GM21447 (cell line): ENCODE results near the gene CST3.
A peak's percentile ranks its signal among the peaks of the same experiment; 100 is the strongest.
"Not testable (repeated sequence)": the region's sequence is repeated elsewhere in the genome, so short reads cannot be mapped to it uniquely, and the experiment has no call there.

Experiments
- ATAC-seq: cut with Tn5 transposase; IDR thresholded peaks from one replicate; pipeline ENCODE4 v1.9.1; 2021; ENCODE audit not compliant: unreplicated experiment

Gene CST3

DNA sequence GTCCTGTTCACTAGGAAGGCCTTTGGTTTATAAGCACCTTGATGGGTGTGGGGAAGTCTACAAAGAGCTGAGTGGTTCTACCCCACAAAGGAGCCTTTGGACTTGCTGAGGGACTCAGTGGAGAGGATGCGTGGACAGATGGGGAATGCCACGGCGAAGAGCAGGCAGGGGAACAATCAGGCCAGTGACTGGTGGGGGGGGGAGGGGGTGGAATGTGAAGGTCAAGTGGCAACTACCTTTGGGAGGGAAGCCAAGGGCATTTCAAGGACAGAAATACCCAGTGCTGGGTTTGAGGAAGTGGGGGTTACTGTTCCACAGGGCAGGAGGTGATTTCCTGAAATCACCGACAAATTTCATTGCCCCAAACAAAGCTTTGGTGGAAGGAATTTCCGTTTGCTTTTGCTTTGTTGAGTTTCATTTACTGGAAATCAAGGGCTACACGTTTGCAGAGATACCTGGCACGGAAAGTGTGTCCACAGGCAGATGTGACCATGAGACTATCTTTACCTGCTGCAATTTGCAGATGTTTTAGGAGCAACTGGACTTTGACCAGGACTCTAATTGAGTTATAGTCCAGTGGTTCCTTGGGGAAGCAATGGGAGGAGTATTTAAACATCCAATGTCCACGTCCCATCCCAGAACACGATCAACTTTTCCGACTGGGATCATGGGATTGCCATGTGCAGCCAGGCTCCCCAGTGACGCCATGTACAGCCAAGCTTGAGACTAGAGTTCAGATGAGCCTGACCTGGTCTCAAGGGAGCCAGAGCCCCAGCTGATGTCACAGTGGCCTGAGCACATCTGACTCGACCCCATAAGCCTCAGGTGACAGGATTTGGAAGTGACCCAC lies 8.0 kb downstream of the CST3 start:
- ATAC-seq = no peak

DNA sequence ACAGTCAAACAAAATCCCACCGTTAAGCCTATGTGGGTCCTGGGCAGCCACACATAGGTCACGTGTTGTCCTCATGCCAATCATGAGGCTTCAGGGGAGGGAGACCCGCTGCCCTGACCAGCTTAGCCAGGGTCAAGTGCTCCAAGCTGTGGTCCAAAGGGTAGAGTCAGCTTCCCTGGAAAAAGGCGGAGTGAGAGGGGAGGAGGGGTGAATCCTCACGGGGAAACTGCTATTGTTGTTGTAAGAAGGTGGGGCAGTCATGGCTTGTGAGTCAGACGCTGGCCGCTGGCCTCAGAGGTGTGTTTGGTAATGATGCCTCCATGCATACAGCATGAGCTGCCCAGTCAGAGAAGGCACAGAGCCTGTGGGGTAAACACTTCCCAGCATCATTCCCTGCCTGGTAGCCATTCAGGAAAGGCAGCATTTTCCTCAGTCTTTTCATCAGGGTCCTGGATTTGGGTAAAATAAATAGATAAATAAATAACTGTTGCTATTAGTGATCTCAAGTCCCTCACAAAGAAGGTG lies 8.7 kb downstream of the CST3 start:
- ATAC-seq = no peak

DNA sequence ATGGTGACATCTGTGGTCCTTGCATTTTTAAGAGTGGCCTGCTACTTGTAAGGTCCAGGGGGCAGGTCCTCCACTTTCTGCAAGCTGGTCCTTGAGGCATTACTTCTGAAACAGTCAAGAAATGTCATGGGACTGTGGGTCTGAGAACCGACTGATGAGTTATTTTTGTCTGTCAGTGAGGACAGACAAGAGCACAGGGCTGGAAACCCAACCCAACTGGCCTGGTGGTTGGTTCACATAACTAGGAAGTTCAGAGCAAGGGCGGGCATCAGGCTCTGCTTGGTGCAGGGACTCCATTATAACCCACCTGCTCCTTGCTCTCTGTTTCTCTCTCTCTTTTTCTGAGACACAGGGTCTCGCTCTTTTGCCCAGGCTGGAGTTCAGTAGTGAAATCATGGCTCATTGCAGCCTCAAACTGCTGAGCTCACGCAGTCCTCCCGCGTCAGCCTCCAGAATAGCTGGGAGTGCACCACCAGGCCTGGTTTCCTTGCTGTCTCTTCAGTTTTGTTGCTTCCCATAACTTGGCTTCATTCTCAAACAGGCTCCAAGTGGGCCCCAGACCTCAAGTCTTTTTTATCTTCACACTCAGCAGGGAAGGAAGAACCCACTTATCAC lies 9.2 kb downstream of the CST3 start:
- no peak for ATAC-seq

DNA sequence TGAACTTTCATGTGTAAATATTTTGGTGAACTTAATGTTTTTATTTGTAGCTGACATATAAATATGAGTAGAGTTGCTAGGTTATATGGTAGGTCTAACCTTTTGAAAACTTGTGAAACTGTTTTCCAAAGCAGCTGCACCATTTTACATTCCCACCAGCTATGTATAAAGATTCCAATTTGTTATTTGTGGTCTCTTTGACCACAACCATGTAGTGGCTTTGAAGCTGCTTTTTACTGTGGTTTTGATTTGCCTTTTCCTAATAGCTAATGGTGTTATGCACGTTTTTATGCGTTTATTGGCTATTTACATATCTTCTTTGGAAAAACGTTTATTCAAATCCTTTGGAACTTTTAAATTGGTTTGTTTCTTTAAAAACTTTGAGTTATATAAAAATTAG lies 10.3 kb downstream of the CST3 start:
- no peak for ATAC-seq

DNA sequence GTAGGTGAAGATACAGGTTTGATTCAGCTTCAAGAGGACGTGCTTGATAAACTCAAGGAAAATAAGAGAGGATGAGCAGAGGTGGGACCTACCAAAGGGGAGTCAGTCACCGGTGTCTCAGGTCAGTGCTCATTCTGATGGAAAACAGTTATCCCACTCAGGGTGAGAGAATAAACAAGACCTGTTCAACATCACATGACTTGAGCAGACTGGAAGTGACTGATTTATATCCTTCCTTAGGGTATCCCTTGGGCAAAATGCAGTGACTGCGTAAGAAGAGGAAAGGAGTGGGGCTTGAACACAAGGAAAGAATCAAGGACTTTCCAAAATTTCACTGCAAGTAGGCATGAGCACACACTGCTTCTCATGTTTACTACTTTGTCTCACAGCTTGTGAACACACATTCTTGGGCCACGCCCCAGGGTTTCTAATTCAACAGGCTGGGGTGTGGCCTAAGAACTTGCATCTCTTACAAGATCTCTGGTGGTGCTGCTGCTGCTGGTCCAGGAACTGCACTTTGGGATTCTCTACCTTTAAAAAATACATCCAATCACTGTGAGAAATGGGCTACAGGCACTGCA lies 11.6 kb downstream of the CST3 start:
- ATAC-seq = no peak

DNA sequence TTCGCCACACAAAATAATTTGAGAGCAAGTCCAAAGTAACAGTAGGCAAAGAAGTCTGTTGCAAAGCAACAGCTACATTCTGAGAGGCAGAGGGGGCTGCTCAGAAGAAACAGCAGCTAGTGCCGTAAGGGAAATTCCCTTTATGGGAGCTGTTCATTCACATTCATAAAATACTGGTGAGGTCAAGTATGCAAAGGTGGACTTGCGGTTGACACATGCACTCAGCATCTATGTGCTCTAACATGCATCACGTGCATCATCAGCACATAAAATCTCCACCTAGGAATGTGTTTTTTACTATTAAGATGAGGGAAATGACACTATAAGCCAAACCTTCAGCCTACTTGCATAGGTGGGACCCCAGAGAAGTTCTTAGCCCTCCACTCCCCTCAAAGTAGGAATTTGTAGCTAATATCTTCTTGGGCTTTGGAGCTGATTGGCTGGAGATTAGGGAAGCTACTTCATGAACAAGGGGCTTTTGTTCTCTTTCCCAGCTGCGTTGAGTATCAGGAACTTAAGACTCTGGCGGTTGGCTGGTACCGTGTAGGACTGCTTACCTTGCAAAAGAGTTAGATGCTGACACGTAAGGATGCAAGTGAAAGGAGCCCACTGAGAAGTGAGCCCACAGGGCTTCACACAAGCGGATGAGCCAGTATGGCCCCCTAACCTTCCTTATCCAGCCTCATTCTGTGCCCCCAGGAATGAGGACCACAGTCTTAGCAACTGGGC lies 12.4 kb downstream of the CST3 start:
- ATAC-seq = no peak

DNA sequence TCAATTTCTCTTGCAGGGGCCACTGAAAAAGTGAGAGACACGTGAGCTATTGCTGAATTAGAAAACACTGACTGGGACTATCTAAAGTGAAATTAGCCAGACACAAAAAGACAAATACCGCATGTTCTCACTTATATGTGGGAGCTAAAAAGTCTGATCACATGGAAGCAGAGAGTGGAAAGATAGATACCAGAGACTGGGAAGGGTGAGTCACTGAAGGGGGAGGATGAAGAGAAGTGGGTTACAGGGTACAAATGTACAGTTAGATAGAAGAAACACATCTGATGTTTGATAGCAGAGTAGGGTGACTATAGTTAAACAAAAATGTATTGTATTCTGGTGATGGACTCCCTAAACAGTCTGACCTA lies 13.4 kb downstream of the CST3 start:
- ATAC-seq = no peak

DNA sequence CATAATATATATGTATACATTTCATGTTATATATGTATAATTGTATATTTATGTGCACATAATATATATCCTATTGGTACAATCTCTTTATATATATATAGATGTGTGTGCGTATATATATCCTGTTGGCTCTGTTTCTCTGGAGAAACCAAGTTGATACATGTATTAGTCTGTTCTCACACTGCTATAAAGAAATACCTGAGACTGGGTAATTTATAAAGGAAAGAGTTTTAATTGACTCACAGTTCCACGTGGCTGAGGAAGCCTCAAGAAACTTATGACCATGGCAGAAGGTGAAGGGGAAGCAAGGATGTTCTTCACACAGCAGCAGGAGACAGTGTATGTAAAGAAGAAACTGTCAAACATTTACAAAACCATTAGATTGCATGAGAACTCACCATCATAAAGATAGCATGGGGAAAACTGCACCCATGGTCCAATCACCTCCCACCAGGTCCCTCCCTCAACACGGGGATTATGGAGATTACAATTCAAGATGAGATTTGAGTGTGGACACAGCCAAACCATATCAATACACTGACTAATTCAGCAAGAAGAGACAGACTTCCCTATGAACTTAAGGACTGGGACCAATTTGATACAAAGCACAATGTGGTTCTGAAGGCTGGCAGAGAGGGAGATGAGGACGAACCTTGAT lies 14.0 kb downstream of the CST3 start:
- ATAC-seq = no peak

DNA sequence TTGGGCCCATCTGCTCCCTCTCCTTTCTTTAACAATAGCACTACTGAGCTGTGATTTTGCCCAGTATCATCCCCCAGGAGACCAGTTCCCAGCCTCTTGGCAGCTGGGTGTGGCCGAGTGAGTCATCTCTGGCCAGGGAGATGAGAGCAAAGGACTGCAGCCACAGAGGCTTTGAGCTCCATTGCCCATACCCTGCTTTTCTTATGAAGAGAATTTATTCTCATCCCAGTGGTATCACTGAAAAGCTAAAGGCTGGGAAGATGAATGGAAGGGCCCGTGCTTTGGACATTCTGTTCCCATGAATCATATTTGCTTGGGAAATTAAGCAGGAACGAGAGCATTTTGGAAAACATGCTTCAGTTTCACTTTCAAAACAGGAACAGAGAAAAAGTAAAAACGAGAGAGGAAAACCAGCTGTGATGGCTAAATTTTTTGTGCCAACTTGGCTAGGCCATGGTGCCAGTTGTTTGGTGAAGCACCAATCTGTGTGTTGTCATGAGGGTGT lies 14.9 kb downstream of the CST3 start:
- peak; percentile 85 for ATAC-seq

DNA sequence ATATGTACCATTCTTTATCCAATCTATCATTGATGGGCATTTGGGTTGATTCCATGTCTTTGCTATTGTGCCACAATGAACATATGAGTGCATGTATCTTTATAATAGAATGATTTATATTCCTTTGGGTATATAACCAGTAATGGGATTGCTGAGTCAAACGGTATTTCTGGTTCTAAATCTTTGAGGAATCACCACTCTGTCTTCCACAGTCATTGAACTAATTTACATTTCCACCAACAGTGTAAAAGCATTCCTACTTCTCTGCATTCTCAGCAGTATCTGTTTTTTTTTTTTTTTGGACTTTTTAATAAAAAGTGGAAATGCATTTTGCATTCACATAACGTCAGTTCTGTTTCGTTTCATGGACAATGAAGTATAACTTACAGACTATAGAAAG lies 15.4 kb downstream of the CST3 start:
- not testable (repeated sequence) for ATAC-seq

DNA sequence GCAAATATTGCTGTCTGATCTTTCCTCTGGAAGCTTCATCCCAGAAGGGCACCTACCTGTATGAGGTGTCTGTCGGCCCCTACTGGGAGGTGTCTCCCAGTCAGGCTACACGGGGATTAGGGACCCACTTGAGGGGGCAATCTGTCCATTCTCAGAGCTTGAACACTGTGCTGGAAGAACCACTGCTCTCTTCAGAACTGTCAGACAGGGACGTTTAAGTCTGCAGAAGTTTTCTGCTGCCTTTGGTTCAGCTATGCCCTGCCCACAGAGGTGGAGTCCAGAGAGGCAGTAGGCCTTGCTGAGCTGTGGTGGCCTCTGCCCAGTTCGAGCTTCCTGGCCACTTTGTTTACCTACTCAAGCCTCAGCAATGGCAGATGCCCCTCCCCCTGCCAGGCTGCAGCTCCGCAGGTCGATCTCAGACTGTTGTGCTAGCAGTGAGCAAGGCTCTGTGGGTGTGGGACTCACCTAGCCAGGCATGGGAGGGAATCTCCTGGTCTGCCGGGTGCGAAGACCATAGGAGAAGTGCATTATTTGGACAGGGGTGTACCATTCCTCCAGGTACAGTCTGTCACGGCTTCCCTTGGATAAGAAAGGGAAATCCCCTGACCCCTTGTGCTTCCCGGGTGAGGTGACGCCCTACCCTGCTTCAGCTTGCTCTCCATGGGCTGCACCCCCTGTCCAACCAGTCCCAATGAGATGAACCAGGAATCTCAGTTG lies 16.9 kb downstream of the CST3 start:
- ATAC-seq = not testable (repeated sequence)

DNA sequence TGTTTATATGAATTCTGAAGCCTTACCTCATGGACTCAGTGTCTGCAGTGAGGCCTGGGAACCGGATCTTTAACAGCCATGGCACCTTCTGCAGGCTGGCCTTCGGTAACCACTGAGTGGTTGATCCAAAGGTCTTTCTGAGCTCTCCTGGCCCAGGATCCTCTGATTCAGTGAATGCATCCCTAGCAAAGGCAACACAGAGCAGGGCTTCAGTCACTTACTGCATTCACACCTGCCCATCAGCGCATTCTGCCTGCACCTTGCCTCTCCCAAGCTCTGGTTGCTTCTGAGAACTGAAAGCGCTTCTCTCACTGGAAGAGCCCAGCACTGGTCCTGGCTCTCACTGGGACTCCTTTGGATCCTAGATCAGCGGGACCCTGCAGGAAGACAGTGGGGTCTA lies 23.6 kb downstream of the CST3 start:
- no peak for ATAC-seq

DNA sequence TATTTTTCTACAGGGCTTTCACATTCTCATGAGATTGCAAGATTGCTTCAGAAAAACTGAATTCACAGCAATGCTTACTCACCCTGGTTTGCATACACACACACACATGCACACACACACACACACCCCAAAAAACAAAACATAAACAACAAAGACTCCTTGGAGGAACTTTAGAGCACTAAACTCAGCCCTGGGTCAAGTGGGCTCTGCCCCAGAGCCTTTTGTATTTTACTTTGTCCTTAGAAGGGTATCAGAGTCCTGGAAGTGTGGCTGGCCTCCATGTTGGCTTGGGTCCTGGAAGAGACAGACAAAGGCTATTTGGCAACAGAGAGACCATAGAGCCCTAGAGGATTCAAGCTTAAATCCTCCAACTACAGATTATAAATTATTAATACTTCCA lies 24.1 kb downstream of the CST3 start:
- ATAC-seq = no peak

DNA sequence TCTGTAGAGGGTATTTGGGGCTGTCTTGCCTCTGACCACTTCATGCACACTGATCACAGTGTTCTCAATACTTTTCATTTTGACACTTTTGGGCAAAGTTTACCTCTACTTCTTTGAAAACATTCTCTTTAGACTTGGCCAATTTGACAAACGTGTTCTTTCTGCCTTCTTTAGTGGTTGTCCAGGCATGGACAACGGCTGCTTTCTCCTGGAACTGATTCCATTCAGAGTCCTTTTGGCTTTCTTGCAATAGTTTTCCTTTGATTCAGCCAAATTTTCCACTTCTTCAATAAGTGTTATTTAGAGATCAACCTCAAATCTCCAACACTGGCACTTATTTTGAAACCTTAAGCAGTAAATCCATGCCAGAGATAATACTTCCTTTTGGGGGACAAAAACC lies 25.4 kb downstream of the CST3 start:
- no peak for ATAC-seq

DNA sequence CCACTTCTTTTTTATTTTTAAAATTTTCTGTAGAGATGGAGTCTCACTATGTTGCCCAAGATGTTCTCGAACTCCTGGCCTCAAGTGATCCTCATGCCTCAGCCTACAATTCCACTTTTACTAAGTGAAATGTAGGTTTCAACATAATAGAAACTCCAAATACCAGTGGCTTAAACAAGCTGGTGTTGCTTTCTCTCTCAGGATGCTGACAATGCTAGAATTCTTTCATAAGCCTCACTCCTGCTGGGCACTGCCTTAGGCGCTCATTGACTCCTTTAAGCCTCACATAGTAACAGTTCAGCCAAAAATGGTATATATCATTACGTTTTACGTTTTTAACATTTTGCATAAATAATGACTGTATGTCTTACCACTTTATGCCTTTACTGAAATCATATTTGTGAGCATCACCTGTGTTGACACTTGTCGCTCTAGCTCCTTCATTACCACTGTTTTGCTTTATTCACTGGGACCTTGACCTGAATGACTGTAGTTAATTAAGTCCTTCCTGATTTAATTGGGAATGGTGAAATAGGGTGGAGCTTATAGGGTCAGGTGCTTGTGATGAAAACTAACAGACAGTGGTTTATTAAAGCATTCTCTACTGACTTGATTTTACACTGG lies 28.2 kb downstream of the CST3 start:
- ATAC-seq = no peak

DNA sequence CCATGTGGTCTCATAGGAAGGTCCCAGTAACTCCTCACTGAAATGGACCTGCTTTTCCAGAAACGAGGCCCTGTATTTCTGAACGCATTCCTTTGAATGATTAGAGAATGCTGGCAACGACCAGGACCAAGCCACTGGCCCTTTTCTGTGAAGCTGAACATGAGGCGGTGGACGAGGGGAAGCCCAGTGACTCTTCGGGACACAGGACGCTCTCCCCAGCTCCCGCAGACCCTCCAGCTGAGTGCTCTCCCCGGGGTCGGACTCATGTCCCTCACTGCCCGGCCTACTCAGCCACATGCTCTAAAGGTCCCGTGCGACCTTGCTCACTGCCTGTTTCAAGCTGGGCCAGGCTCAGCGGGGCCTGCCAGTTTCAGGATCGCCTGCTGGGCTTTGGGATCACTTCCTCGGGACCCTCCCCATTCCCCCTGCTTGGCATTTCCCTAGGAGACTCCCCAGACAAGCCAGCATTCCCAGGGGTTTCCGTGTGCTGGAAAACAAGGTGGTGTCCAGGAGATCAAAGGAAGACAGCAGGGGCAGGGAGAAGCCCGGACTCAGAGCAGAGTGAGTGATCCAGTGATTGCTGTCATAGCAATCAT lies 29.4 kb downstream of the CST3 start:
- no peak for ATAC-seq

DNA sequence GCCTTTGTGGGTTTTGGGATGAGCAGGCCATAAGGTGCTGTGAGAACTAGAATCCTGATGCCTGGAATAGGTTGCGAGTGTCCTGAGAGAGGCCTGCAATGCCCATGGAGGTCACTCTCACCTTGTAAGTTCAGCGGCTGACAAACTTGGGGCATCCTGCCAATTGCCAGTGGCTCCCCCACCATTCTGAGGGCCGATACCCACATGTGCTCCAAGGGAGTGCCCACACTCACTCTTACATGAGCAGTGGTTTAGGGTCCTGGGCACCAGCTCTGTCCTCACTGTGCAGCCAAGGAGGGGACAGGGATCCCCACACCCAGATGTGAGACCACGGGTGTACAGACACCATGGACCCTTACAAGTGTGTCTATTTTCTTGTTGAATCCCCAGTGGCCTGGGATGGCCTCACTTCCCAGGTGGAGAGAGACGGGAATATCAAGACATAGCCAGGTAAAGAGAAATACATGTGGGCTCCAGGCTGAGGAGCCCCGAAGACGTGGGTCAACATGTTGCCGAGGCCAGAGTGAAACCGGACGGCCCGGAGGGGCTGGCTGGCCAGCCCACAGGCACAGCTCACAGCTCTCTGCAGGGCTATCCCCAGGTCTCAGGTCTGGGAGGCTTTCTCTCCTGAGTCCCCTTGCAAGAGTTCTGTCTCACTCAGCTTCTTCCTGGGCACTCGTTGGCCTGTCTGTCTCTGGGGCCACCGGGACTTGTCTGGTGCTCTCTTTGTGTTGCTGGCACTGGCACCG lies 30.1 kb downstream of the CST3 start:
- no peak for ATAC-seq

DNA sequence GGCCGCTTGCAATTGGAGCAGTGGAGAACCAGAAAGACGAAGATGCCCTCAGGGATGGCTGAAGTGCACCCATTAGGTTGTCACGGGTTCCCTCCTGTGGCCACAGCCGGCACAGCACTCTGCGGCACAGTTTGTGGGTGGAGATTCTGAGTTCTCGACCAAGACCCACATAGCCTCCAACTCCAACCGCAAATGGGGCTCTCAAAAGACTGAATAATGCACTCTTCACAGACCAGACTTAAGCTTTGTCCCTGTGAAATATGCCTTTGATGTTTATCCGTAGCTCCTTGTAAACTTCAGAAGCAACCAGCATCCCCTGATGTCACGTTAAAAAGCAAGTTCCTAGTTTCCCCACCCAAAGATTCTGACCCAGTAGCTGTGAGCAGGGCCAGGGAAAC lies 31.1 kb downstream of the CST3 start:
- ATAC-seq = peak; percentile 74
